Esophagus squamous epithelium (tissue), 4 donors: ENCODE data around the gene RPA3.

Experiments
- CTCF ChIP-seq, 6 experiments: fragments of 450-650 bp in 4 of 6; fragments of 200-600 bp in 2 of 6; sonication (generic) in 2 of 6; IDR thresholded peaks; one replicate each; pipeline ENCODE4 v1.5.1; 2016 to 2019; ENCODE audit warnings: antibody characterized with exemption in 6 of 6, mild to moderate bottlenecking in 4 of 6, moderate library complexity in 4 of 6
- POLR2A ChIP-seq, 4 donors: fragments of 450-650 bp; IDR thresholded peaks; one replicate each; pipeline ENCODE4 v1.6.1; 2017; ENCODE audit warnings: antibody characterized with exemption in 4 of 4, mild to moderate bottlenecking in 4 of 4, moderate library complexity in 3 of 4

GRCh38 chr7:7682861-7683260 lies 35.5 kb downstream of the RPA3 start:
- TF ChIP-seq CTCF (IDR thresholded peaks at IDR 0.05) (no peak), POLR2A (IDR thresholded peaks at IDR 0.05) (no peak)
